Naive thymus-derived CD4-positive, alpha-beta T cell (primary cell): ENCODE data around the gene DEPDC7. TPM values are rescaled to one million over a fixed set of nuclear protein-coding genes. Genes with fewer than 3 reads are reported as not detected.
"Not testable (repeated sequence)": the region's sequence is repeated elsewhere in the genome, so short reads cannot be mapped to it uniquely, and the experiment has no call there.

Experiments used
- ATAC-seq: fragments of 150-1000 bp; cut with Tn5 transposase; 2 replicates; pipeline ENCODE4 v1.10.0; 2021; ENCODE audit warnings: mild to moderate bottlenecking, moderate library complexity
- CTCF ChIA-PET: fragments of 350-600 bp; sonication (Branson Sonifier 250); formaldehyde crosslinking; loops from one replicate; lab custom pipeline; 2021; ENCODE audit warnings: antibody characterized with exemption; lab: Charles Lee
- POLR2A ChIA-PET: fragments of 350-600 bp; sonication (Branson Sonifier 250); formaldehyde crosslinking; loops from one replicate; lab custom pipeline; 2021; ENCODE audit warnings: antibody characterized with exemption, inconsistent platforms; lab: Charles Lee
- DNase-seq, 9 donors: peaks; one replicate each; pipeline versions ENCODE4 v3.0.0 to v3.0.0-alpha.2; 2020 to 2022; ENCODE audit warnings: mixed read lengths in 1 of 9
- H3K27ac ChIP-seq: one replicate; pipeline ENCODE4 v1.7.0; 2013; ENCODE audit warnings: mild to moderate bottlenecking, low read depth, low read length, moderate library complexity
- H3K27me3 ChIP-seq, 2 donors: one replicate each; pipeline ENCODE4 v1.7.0; 2013; ENCODE audit warnings: low read length in 2 of 2, mild to moderate bottlenecking in 2 of 2, moderate library complexity in 2 of 2; ENCODE audit not compliant: control insufficient read depth in 2 of 2, insufficient read depth in 2 of 2
- H3K36me3 ChIP-seq, 3 experiments: 1 replicate in 2 of 3; 2 replicates in 1 of 3; pipeline ENCODE4 v1.7.0; 2013; ENCODE audit warnings: low read length in 3 of 3, mild to moderate bottlenecking in 3 of 3, moderate library complexity in 1 of 3; ENCODE audit not compliant: insufficient read depth in 3 of 3, control insufficient read depth in 2 of 3
- H3K4me1 ChIP-seq, 2 donors: one replicate each; pipeline ENCODE4 v1.7.0; 2013; ENCODE audit warnings: low read length in 2 of 2, mild to moderate bottlenecking in 2 of 2, moderate library complexity in 1 of 2; ENCODE audit not compliant: control insufficient read depth in 2 of 2, insufficient read depth in 2 of 2
- H3K4me3 ChIP-seq: 2 replicates; pipeline ENCODE4 v1.7.0; 2013; ENCODE audit warnings: mild to moderate bottlenecking, low read length
- H3K9me3 ChIP-seq, 3 experiments: 1 replicate in 2 of 3; 2 replicates in 1 of 3; pipeline ENCODE4 v1.7.0; 2013; ENCODE audit warnings: low read length in 3 of 3; ENCODE audit not compliant: control insufficient read depth in 2 of 3
- H3K27ac Mint-ChIP-seq, 9 donors: one replicate each; pipeline ENCODE4 v1.8.0; 2020 to 2022; ENCODE audit warnings: mixed read lengths in 9 of 9, mild to moderate bottlenecking in 8 of 9, moderate library complexity in 5 of 9, inconsistent platforms in 2 of 9
- H3K27me3 Mint-ChIP-seq, 5 donors: one replicate each; pipeline ENCODE4 v1.8.0; 2021 to 2022; ENCODE audit warnings: mixed read lengths in 5 of 5, mild to moderate bottlenecking in 1 of 5
- H3K36me3 Mint-ChIP-seq, 5 donors: one replicate each; pipeline ENCODE4 v1.8.0; 2020 to 2022; ENCODE audit warnings: mixed read lengths in 5 of 5, mild to moderate bottlenecking in 3 of 5, inconsistent platforms in 1 of 5
- H3K4me1 Mint-ChIP-seq, 7 donors: one replicate each; pipeline ENCODE4 v1.8.0; 2020 to 2022; ENCODE audit warnings: mixed read lengths in 7 of 7, mild to moderate bottlenecking in 3 of 7, inconsistent platforms in 1 of 7
- H3K4me3 Mint-ChIP-seq, 10 donors: one replicate each; pipeline ENCODE4 v1.8.0; 2020 to 2022; ENCODE audit warnings: mild to moderate bottlenecking in 10 of 10, mixed read lengths in 10 of 10, moderate library complexity in 6 of 10, inconsistent platforms in 2 of 10
- H3K9me3 Mint-ChIP-seq, 11 donors: one replicate each; pipeline ENCODE4 v1.8.0; 2020 to 2022; ENCODE audit warnings: mixed read lengths in 11 of 11, mild to moderate bottlenecking in 4 of 11, inconsistent platforms in 1 of 11, moderate library complexity in 1 of 11
- intact Hi-C, 2 donors: fragments of 100-400 bp; cut with micrococcal nuclease; formaldehyde crosslinking; loops; one replicate each; pipeline ENCODE4 v1.15.1; 2023
- polyA plus RNA-seq, 2 donors: library from polyadenylated mRNA; unstranded; fragments of 300-500 nt; fragmentation: Illumina TruSeq; gene quantifications; one replicate each; pipeline ENCODE4 v1.2.3, GENCODE V29; 2021
- total RNA-seq, 6 experiments: library from RNA in 5 of 6; stranded (reverse) in 5 of 6; gene quantifications; 1 replicate in 5 of 6; 2 replicates in 1 of 6; pipeline ENCODE4 v1.2.3 and lab custom pipeline; 2021 to 2026

DEPDC7 gene
- total and polyA plus RNA-seq, 7 experiments from 2014 or later: 0.65 to 9.6 (median 3.2) TPM

DNA sequence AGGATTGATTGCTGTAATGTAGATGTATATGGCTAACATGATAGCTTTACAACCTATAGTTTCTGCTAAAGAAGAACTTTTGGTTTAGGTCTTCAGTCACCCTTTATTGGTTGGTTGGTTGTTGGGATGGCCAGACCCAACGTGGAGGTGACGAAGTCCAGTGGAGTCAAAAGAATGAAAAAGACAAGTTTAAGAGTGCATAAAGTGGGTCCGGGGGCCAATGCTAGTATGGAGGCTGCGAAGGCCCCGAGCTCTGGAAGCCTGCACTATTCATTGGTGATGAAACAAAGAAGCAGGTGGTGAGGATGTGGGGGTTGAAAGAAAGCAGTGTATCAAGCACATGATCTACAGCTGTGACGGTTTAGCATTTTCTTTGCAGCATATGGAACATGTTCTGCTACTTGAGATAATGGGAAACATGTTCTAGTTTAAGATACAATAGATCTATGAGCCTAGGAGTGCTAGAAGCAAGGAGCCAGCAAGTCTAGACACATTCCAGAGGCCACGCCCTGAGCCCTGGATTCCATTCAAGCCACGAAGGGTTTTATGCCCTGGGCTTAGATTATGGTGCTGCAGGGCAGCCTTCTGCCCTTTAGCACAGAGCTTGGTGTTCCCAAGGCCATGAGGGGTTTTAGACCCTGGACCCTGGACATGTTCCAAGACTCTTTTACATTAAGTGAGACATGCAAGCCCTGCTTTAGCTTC lies 30.0 kb downstream of the DEPDC7 start:
- ATAC-seq (no peak), DNase-seq (no peak)
- no peaks in the 10 kb centered on the region for H3K9me3 Mint-ChIP-seq
- peaks cover 0 to 10% (median 6%) of the 10 kb centered on the region in 7 donors for H3K4me1 Mint-ChIP-seq
- peaks cover 4 to 24% (median 9%) of the 10 kb centered on the region in 5 donors for H3K36me3 Mint-ChIP-seq
- peaks cover 0 to 2% of the 10 kb centered on the region in 2 donors for H3K4me1 ChIP-seq
- H3K4me3 Mint-ChIP-seq: no peak overlapping the region
- H3K27me3 Mint-ChIP-seq: no peaks in the 10 kb centered on the region
- POLR2A ChIA-PET: interaction anchor here (0.6 kb wide), 1 partner anchor 21 kb away, joined by 4 read pairs; no protein-coding TSS in a partner anchor
- intact Hi-C loops: no loop called here
- no peaks in the 10 kb centered on the region for H3K9me3 ChIP-seq
- peaks cover 0 to 3% (median 0%) of the 10 kb centered on the region in 3 experiments for H3K36me3 ChIP-seq
- H3K27ac Mint-ChIP-seq: no peak overlapping the region
- H3K27me3 ChIP-seq: no peaks in the 10 kb centered on the region
- CTCF ChIA-PET: interaction anchor here (0.6 kb wide), 2 partner anchors 19 to 76 kb away, joined by 3 to 5 read pairs; no protein-coding TSS in a partner anchor
- H3K4me3 ChIP-seq: no peak overlapping the region
- H3K27ac ChIP-seq: no peak overlapping the region

DNA sequence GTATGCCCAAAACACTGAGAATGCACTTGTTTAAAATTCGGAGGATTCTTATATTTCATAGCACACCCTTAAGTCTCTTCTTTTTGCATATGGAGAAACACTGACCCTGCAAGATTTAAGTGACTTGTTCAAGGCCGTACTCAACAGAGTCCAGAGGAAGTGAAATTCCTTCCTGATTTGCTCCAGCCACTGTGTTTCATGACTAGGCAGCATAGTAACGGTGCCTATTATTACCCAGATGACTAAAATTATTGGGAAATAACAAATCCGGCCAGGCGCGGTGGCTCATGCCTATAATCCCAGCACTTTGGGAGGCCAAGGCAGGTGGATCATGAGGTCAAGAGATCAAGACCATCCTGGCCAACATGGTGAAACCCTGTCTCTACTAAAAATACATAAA lies 33.0 kb downstream of the DEPDC7 start:
- H3K36me3 ChIP-seq, H3K4me1 ChIP-seq, H3K27ac Mint-ChIP-seq, intact Hi-C loops, H3K9me3 ChIP-seq, H3K27ac ChIP-seq, H3K9me3 Mint-ChIP-seq, H3K27me3 Mint-ChIP-seq, H3K4me1 Mint-ChIP-seq, H3K27me3 ChIP-seq, DNase-seq, H3K4me3 Mint-ChIP-seq, H3K4me3 ChIP-seq: not testable (repeated sequence)
- H3K36me3 Mint-ChIP-seq: peaks cover 4 to 28% (median 9%) of the 10 kb centered on the region in 5 donors
- ChIA-PET POLR2A (interaction anchor here (0.9 to 1.1 kb wide), 2 partner anchors 9 to 12 kb away, joined by 4 read pairs; partner anchors contain the start of gene TCP11L1), CTCF (interaction anchor here (1.2 kb wide), 1 partner anchor 13 kb away, joined by 4 read pairs; no protein-coding TSS in a partner anchor)
- peak; percentile 70 for ATAC-seq

DNA sequence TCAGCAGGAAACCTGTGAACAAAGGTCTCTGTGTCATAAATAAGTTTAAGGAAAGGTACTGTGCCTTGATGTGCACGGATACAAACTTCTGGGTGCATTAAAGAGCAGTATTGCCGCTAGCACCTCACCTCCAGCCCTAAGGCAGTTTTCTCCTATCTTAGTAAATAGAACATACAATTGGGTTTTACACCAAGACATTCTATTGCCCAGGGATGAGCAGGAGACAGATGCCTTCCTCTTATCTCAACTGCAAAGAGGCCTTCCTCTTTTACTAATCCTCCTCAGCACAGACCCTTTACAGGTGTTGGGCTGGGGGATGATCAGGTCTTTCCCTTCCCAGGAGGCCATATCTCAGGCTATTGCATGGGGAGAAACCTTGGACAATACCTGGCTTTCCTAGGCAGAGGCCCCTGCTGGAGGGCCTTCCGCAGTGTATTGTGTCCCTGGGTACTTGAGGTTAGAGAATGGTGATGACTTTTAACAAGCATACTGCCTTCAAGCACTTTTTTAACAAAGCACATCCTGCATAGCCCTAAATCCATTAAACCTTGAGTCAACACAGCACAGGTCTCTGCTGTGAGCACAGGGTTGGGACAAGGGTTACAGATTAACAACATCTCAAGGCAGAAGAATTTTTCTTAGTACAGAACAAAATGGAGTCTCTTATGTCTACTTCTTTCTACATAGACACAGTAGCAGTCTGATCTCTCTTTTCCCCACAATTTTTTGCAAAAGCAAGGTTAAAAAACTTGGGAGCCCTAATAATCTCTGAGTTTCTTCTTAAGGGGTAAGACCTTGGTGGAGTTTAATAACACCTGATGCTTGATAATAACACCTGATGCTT lies 34.1 kb downstream of the DEPDC7 start:
- CTCF ChIA-PET, H3K4me1 Mint-ChIP-seq, DNase-seq, ATAC-seq, H3K4me3 ChIP-seq, H3K9me3 ChIP-seq, H3K27ac Mint-ChIP-seq, H3K27ac ChIP-seq, H3K36me3 ChIP-seq, H3K4me3 Mint-ChIP-seq, POLR2A ChIA-PET, H3K27me3 Mint-ChIP-seq, H3K27me3 ChIP-seq, H3K9me3 Mint-ChIP-seq, H3K4me1 ChIP-seq: not testable (repeated sequence)
- intact Hi-C loops: loop anchor here in 1 of 2 donors (5.0 kb wide), 1 partner anchor 32 kb away; the partner anchor contains the start of gene DEPDC7
- peaks cover 4 to 33% (median 9%) of the 10 kb centered on the region in 5 donors for H3K36me3 Mint-ChIP-seq

DNA sequence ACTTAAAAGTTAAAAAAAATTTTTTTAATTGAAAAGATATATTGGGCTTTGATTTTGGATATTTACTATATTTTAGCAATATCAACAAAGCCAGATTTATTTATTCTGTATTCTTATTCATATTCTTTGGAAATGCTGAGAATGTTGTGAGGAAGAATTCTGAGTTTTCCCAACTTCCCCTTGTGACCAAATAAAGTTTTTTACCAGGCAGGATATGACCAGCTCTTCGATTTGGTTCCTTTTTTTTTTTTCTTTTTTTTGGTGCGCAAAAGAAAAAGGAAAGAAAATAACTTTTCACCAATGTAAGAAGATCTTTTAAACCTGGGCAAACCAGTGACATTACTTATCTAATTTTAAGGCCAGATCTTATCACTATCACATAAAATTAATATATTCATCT lies 36.6 kb downstream of the DEPDC7 start:
- Mint-ChIP-seq H3K27ac (no peak overlapping the region), H3K27me3 (no peaks in the 10 kb centered on the region), H3K4me3 (no peak overlapping the region), H3K36me3 (peaks cover 6 to 31% (median 15%) of the 10 kb centered on the region in 5 donors), H3K9me3 (no peaks in the 10 kb centered on the region), H3K4me1 (peaks cover 0 to 4% (median 0%) of the 10 kb centered on the region in 7 donors)
- intact Hi-C loops: loop anchor here in 1 of 2 donors (5.0 kb wide), 1 partner anchor 35 kb away; the partner anchor contains the start of gene DEPDC7
- DNase-seq (no peak), ATAC-seq (no peak)
- Histone ChIP-seq H3K4me3 (no peak overlapping the region), H3K4me1 (no peaks in the 10 kb centered on the region), H3K27me3 (no peaks in the 10 kb centered on the region), H3K9me3 (no peaks in the 10 kb centered on the region), H3K36me3 (no peaks in the 10 kb centered on the region), H3K27ac (no peak overlapping the region)
- ChIA-PET POLR2A (no interaction called here), CTCF (no interaction called here)

DNA sequence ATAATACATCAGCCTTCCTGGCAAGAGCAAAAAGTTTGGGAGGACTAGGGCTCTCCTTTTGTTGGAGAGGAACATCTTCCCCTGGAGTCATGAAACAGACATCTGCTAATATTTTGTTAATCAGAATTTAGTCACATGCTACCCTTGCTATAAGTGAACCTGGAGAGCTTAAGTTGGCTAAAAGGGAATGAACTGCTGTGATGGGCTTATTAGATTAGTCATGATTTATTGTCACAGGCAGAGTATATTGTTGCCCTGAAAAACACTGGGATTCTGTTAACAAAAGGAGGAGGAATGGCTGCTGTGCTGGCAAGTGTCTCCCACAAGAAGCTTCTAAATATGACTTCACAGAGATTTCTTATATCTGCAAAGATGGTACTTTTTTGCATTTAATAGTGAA lies 39.7 kb downstream of the DEPDC7 start:
- ChIA-PET POLR2A (interaction anchor here (0.7 to 1.1 kb wide), 2 partner anchors 12 to 94 kb away, joined by 3 read pairs; no protein-coding TSS in a partner anchor), CTCF (interaction anchor here (2.6 kb wide), 1 partner anchor 10 kb away, joined by 10 read pairs; no protein-coding TSS in a partner anchor)
- Mint-ChIP-seq H3K9me3 (no peaks in the 10 kb centered on the region), H3K27me3 (no peaks in the 10 kb centered on the region), H3K27ac (peak overlapping the region in 1 of 9 donors; percentile 13), H3K4me1 (peaks cover 0 to 8% (median 5%) of the 10 kb centered on the region in 7 donors), H3K36me3 (peaks cover 3 to 35% (median 13%) of the 10 kb centered on the region in 5 donors), H3K4me3 (no peak overlapping the region)
- Histone ChIP-seq H3K27ac (no peak overlapping the region), H3K36me3 (peaks cover 0 to 16% (median 0%) of the 10 kb centered on the region in 3 experiments), H3K9me3 (no peaks in the 10 kb centered on the region), H3K4me3 (no peak overlapping the region), H3K27me3 (no peaks in the 10 kb centered on the region), H3K4me1 (peaks cover 0 to 1% of the 10 kb centered on the region in 2 donors)
- intact Hi-C loops: no loop called here
- no peak for DNase-seq
- no peak for ATAC-seq

DNA sequence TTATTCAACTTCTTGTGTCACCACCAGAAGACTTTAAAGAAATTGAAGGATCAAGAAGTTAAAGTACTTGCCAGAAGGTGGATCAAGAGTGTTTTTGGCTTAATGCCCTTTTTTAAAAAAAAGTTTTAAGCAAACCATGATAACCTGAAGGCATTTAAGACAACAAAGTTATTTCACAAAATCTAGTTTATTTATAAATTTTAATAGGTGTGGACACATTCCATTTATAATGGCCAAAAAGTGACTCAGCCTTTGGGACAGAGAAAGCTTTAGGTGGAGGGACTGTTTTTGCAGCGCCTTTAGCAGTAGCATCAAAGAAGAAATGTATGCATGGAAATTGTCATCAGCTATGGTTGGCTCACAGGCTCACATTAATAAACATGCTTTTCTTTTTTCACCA lies 41.6 kb downstream of the DEPDC7 start:
- Histone ChIP-seq H3K4me3 (no peak overlapping the region), H3K4me1 (peaks cover 0 to 3% of the 10 kb centered on the region in 2 donors), H3K27ac (no peak overlapping the region), H3K36me3 (peaks cover 0 to 25% (median 0%) of the 10 kb centered on the region in 3 experiments), H3K9me3 (no peaks in the 10 kb centered on the region), H3K27me3 (no peaks in the 10 kb centered on the region)
- ChIA-PET POLR2A (no interaction called here), CTCF (interaction anchor here (2.6 kb wide), 1 partner anchor 8 kb away, joined by 10 read pairs; no protein-coding TSS in a partner anchor)
- Mint-ChIP-seq H3K9me3 (no peaks in the 10 kb centered on the region), H3K27me3 (no peaks in the 10 kb centered on the region), H3K27ac (no peak overlapping the region), H3K4me3 (no peak overlapping the region), H3K36me3 (peaks cover 3 to 34% (median 13%) of the 10 kb centered on the region in 5 donors), H3K4me1 (peaks cover 0 to 14% (median 6%) of the 10 kb centered on the region in 7 donors)
- ATAC-seq (no peak), DNase-seq (no peak)
- intact Hi-C loops: no loop called here
